Caco-2 (cell line): ENCODE results near the gene A2ML1. TPM values are rescaled to one million over a fixed set of nuclear protein-coding genes. Genes with fewer than 3 reads are reported as not detected.

Experiments used
- BruUV-seq: library from RNA; stranded (reverse); fragments of 400-500 nt; replicated peaks from 2 replicates; lab custom pipeline; 2021; lab: Mats Ljungman, UMichigan
- CTCF ChIA-PET: fragments of 300-600 bp; sonication (Branson Sonifier 250); formaldehyde crosslinking; loops from one replicate; lab custom pipeline; 2022; ENCODE audit warnings: antibody characterized with exemption; lab: Charles Lee
- POLR2A ChIA-PET: fragments of 300-600 bp; sonication (Branson Sonifier 250); formaldehyde crosslinking; loops from one replicate; lab custom pipeline; 2022; ENCODE audit warnings: antibody characterized with exemption; lab: Charles Lee
- DNase-seq, 2 experiments: peaks; one replicate each; pipeline versions ENCODE4 v3.0.0 to v3.0.0-alpha.2; 2020 to 2022
- H3K27me3 ChIP-seq: replicated peaks from 2 replicates; pipeline ENCODE4 v1.6.0; 2011; ENCODE audit warnings: low read length; ENCODE audit not compliant: control insufficient read depth, insufficient read depth
- H3K36me3 ChIP-seq: 2 replicates; pipeline ENCODE4 v1.5.1; 2011; ENCODE audit warnings: low read length; ENCODE audit not compliant: control insufficient read depth, insufficient read depth
- H3K4me1 ChIP-seq: fragments of 250-450 bp; sonication (Bioruptor Pico); 2 replicates; pipeline ENCODE4 v1.5.1; 2020; ENCODE audit warnings: mild to moderate bottlenecking
- H3K4me3 ChIP-seq: 2 replicates; pipeline ENCODE4 v1.5.1; 2011; ENCODE audit warnings: low read depth, mild to moderate bottlenecking, control low read depth, low read length
- H3K9me3 ChIP-seq: fragments of 250-450 bp; sonication (Bioruptor Pico); 2 replicates; pipeline ENCODE4 v1.5.1; 2020; ENCODE audit warnings: mild to moderate bottlenecking, moderate library complexity
- H3K27ac Mint-ChIP-seq: one replicate; pipeline ENCODE4 v1.8.0; 2022; ENCODE audit warnings: mixed read lengths; ENCODE audit not compliant: unreplicated experiment
- H3K27me3 Mint-ChIP-seq: one replicate; pipeline ENCODE4 v1.8.0; 2022; ENCODE audit warnings: mixed read lengths; ENCODE audit not compliant: insufficient read depth, unreplicated experiment
- H3K36me3 Mint-ChIP-seq: one replicate; pipeline ENCODE4 v1.8.0; 2022; ENCODE audit warnings: mild to moderate bottlenecking, mixed read lengths; ENCODE audit not compliant: insufficient read depth, unreplicated experiment
- H3K4me1 Mint-ChIP-seq: one replicate; pipeline ENCODE4 v1.8.0; 2022; ENCODE audit warnings: low read depth, mixed read lengths; ENCODE audit not compliant: unreplicated experiment
- H3K4me3 Mint-ChIP-seq: one replicate; pipeline ENCODE4 v1.8.0; 2022; ENCODE audit warnings: mild to moderate bottlenecking, moderate library complexity, mixed read lengths; ENCODE audit not compliant: unreplicated experiment
- H3K9me3 Mint-ChIP-seq: one replicate; pipeline ENCODE4 v1.8.0; 2022; ENCODE audit warnings: mixed read lengths; ENCODE audit not compliant: unreplicated experiment
- intact Hi-C: fragments of 100-400 bp; cut with micrococcal nuclease; formaldehyde crosslinking; loops from one replicate; pipeline ENCODE4 v1.10.0; 2022; ENCODE audit not compliant: unreplicated experiment
- total RNA-seq: library from RNA; stranded (reverse); gene quantifications from 2 replicates; pipeline ENCODE4 v1.2.3, GENCODE V29; 2022
- TF ChIP-seq, protein P1 (sequence below), 2 experiments: fragments of 200-600 bp in 1 of 2; IDR thresholded peaks; 1 replicate in 1 of 2; 2 replicates in 1 of 2; pipeline versions ENCODE4 v1.5.1 to v1.8.0; 2011 to 2022; ENCODE audit warnings: antibody characterized with exemption in 1 of 2, control low read depth in 1 of 2, inconsistent platforms in 1 of 2, low read depth in 1 of 2, low read length in 1 of 2, mild to moderate bottlenecking in 1 of 2, moderate library complexity in 1 of 2; ENCODE audit not compliant: insufficient read depth in 1 of 2, severe bottlenecking in 1 of 2, unreplicated experiment in 1 of 2

A2ML1 gene
- total RNA-seq, 1 experiment from 2014 or later = not detected

DNA sequence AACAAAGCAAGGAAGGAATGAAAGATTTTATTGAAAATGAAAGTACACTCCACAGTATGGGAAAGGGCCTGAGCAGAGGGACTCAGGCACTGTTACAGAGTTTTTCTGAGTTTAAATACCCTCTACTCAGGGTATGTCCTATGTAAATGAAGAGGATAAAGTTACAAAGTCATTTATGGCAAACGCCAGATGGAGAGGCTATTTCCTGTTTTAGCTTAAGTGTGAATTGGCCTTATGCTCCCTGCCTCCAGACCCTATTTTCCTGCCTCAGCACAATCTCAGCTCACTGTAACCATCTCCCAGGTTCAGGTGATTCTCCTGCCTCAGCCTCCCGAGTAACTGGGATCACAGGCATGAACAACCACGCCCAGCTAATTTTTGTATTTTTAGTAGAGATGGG lies 85.1 kb downstream of the A2ML1 start:
- CTCF ChIA-PET = no interaction called here
- TF ChIP-seq, protein P1, sequence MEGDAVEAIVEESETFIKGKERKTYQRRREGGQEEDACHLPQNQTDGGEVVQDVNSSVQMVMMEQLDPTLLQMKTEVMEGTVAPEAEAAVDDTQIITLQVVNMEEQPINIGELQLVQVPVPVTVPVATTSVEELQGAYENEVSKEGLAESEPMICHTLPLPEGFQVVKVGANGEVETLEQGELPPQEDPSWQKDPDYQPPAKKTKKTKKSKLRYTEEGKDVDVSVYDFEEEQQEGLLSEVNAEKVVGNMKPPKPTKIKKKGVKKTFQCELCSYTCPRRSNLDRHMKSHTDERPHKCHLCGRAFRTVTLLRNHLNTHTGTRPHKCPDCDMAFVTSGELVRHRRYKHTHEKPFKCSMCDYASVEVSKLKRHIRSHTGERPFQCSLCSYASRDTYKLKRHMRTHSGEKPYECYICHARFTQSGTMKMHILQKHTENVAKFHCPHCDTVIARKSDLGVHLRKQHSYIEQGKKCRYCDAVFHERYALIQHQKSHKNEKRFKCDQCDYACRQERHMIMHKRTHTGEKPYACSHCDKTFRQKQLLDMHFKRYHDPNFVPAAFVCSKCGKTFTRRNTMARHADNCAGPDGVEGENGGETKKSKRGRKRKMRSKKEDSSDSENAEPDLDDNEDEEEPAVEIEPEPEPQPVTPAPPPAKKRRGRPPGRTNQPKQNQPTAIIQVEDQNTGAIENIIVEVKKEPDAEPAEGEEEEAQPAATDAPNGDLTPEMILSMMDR (IDR thresholded peaks at IDR 0.05; ENCODE audit: insufficient read depth in 1 of 2, low read depth in 1 of 2, low read length in 1 of 2, severe bottlenecking in 1 of 2, unreplicated experiment in 1 of 2) = no peak
- intact Hi-C loops = no loop called here
- BruUV-seq = no TSS peak
- H3K27me3 Mint-ChIP-seq = peaks cover 13% of the 10 kb centered on the region
- no peaks in the 10 kb centered on the region for H3K9me3 Mint-ChIP-seq
- POLR2A ChIA-PET = no interaction called here
- H3K4me1 Mint-ChIP-seq = no peaks in the 10 kb centered on the region
- Histone ChIP-seq H3K27me3 (0 out of 2 replicates have a peak, but pooled peaks cover 1% of the 10 kb centered on the region), H3K36me3 (no peaks in the 10 kb centered on the region), H3K4me3 (no peak overlapping the region), H3K9me3 (no peaks in the 10 kb centered on the region), H3K4me1 (peaks cover under 1% of the 10 kb centered on the region; the same call in 1 of the 2 replicates)
- DNase-seq = no peak
- H3K4me3 Mint-ChIP-seq = no peak overlapping the region
- H3K27ac Mint-ChIP-seq = no peak overlapping the region
- no peaks in the 10 kb centered on the region for H3K36me3 Mint-ChIP-seq

DNA sequence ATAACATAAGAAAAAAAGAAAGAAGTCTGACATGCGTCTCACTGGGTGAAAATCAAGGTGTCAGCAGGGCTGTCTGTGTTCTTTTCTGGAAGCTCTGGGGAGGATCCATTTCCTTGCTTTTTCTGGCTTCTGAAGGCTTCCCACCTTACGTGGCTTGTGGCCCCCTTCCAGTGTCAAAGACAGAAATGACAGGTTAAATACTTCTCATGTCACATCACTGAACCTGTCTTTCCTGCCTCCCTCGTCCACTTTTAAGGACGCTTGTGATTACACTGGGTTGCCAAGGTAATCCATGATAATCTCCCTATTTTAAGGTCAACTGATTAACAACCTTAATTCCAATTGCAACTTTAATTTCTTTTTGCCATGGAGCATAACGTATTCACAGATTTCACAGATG lies 87.3 kb downstream of the A2ML1 start:
- Histone ChIP-seq H3K4me3 (no peak overlapping the region), H3K36me3 (no peaks in the 10 kb centered on the region), H3K9me3 (no peaks in the 10 kb centered on the region), H3K27me3 (no peaks in the 10 kb centered on the region), H3K4me1 (peaks cover 15% of the 10 kb centered on the region)
- no peak overlapping the region for H3K27ac Mint-ChIP-seq
- intact Hi-C loops = no loop called here
- H3K9me3 Mint-ChIP-seq = no peaks in the 10 kb centered on the region
- H3K4me1 Mint-ChIP-seq = peaks cover 15% of the 10 kb centered on the region
- no peak overlapping the region for H3K4me3 Mint-ChIP-seq
- DNase-seq = no peak
- no TSS peak for BruUV-seq
- TF ChIP-seq, protein P1 (IDR thresholded peaks at IDR 0.05; ENCODE audit: insufficient read depth in 1 of 2, low read depth in 1 of 2, low read length in 1 of 2, severe bottlenecking in 1 of 2, unreplicated experiment in 1 of 2) = no peak
- ChIA-PET CTCF (interaction anchor here (0.7 kb wide), 1 partner anchor 57 kb away, joined by 4 read pairs; no protein-coding TSS in a partner anchor), POLR2A (no interaction called here)
- peaks cover 6% of the 10 kb centered on the region for H3K36me3 Mint-ChIP-seq
- H3K27me3 Mint-ChIP-seq = peaks cover 4% of the 10 kb centered on the region

DNA sequence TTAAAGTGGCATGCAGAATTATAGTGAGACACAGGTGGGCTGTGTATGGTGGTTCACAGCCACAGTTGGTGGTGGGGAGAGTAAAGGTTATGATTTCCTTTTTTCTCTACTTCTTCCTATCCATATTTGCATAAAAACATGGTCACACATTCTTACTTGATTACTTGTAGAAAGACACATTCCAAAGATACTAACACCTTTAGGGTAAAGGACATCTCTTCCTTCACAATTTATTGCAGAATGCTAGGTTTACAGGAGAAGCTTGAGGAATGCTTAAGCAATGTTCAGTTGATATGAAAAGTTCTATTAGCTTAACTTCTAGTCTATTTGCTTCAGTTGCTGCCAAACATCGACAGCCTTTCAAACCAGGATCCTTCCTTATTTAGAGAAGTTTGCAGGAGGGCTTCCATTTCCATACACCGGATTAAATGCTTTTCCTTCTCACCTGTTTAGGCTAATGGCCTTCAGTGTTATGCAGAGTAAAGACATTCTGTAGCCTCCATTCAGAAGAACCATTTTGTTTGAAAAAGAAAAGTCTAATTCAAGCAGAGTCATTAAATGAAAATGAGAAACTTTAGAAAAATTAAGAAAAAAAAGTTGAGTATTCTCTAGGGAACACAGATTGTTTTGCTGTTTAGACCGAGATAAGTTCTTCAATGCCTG lies 89.3 kb downstream of the A2ML1 start:
- H3K4me1 ChIP-seq = peaks cover 25% of the 10 kb centered on the region
- Mint-ChIP-seq H3K4me3 (no peak overlapping the region), H3K9me3 (no peaks in the 10 kb centered on the region), H3K27ac (no peak overlapping the region), H3K36me3 (peaks cover 6% of the 10 kb centered on the region), H3K4me1 (peaks cover 15% of the 10 kb centered on the region), H3K27me3 (no peaks in the 10 kb centered on the region)
- ChIA-PET POLR2A (no interaction called here), CTCF (interaction anchor here (0.9 to 1.1 kb wide), 2 partner anchors 38 to 138 kb away, joined by 3 read pairs; no protein-coding TSS in a partner anchor)
- TF ChIP-seq, protein P1 (IDR thresholded peaks at IDR 0.05; ENCODE audit: insufficient read depth in 1 of 2, low read depth in 1 of 2, low read length in 1 of 2, severe bottlenecking in 1 of 2, unreplicated experiment in 1 of 2) = no peak
- H3K4me3 ChIP-seq = no peak overlapping the region
- no peaks in the 10 kb centered on the region for H3K9me3 ChIP-seq
- intact Hi-C loops = no loop called here
- no peak for DNase-seq
- H3K27me3 ChIP-seq = no peaks in the 10 kb centered on the region
- no TSS peak for BruUV-seq
- H3K36me3 ChIP-seq = no peaks in the 10 kb centered on the region
